HepG2 (cell line): Measurements from ENCODE around the gene GUCY1A2. TPM values are rescaled to one million over a fixed set of nuclear protein-coding genes. Genes with fewer than 3 reads are reported as not detected.

Experiments
- ATAC-seq: fragments of 200-7000 bp; cut with Tn5 transposase; 3 replicates; pipeline ENCODE4 v1.9.1; 2020; ENCODE audit warnings: mild to moderate bottlenecking, moderate library complexity
- BruUV-seq: library from RNA; stranded (reverse); fragments of 400-500 nt; replicated peaks from 2 replicates; lab custom pipeline; 2021; lab: Mats Ljungman, UMichigan
- CTCF ChIA-PET: fragments of 300-600 bp; formaldehyde crosslinking; extraction: SDS; loops from one replicate; lab custom pipeline; 2021; ENCODE audit warnings: low total read pairs, inconsistent platforms, low intra/inter-chr PET ratio; lab: Yijun Ruan, JAX
- POLR2A ChIA-PET: fragments of 350-600 bp; sonication (Branson Sonifier 250); formaldehyde crosslinking; loops from one replicate; lab custom pipeline; 2020; ENCODE audit warnings: antibody characterized with exemption, inconsistent platforms; lab: Yijun Ruan, JAX
- DNase-seq: peaks from one replicate; pipeline ENCODE4 v3.0.0-alpha.2; 2015; ENCODE audit warnings: low spot score
- FAIRE-seq: peaks from 3 replicates; lab custom pipeline; 2011; peaks lifted over from hg19 to GRCh38; lab: Jason Lieb, UNC
- H2AFZ ChIP-seq: one replicate; pipeline ENCODE4 v1.6.1; 2011; ENCODE audit warnings: low read length, inconsistent platforms
- H3K27ac ChIP-seq: fragments of 300-600 bp; 3 replicates; pipeline ENCODE4 v1.8.0; 2011; ENCODE audit warnings: mixed run types, mild to moderate bottlenecking, mixed read lengths, low read length, inconsistent platforms; ENCODE audit not compliant: insufficient read depth; ENCODE audit errors: extremely low read length
- H3K27me3 ChIP-seq, 2 experiments: fragments of 200-600 bp in 1 of 2; 2 replicates in 1 of 2; 3 replicates in 1 of 2; pipeline versions ENCODE4 v1.6.0 to v1.8.0; 2011; ENCODE audit warnings: low read length in 2 of 2, mild to moderate bottlenecking in 2 of 2, moderate library complexity in 2 of 2, inconsistent platforms in 1 of 2; ENCODE audit not compliant: insufficient read depth in 2 of 2, control insufficient read depth in 1 of 2
- H3K36me3 ChIP-seq, 2 experiments: fragments of 200-600 bp in 1 of 2; replicated peaks in 1 of 2; 2 replicates in 1 of 2; 3 replicates in 1 of 2; pipeline versions ENCODE4 v1.5.1 to v1.8.0; 2011; ENCODE audit warnings: low read length in 2 of 2, inconsistent platforms in 1 of 2; ENCODE audit not compliant: insufficient read depth in 2 of 2, control insufficient read depth in 1 of 2
- H3K4me1 ChIP-seq: 2 replicates; pipeline ENCODE4 v1.5.1; 2012; ENCODE audit warnings: low read length, inconsistent platforms; ENCODE audit not compliant: insufficient read depth
- H3K4me2 ChIP-seq: 2 replicates; pipeline ENCODE4 v1.6.0; 2011; ENCODE audit warnings: low read depth, low read length, inconsistent platforms
- H3K4me3 ChIP-seq, 3 experiments: fragments of 200-600 bp in 1 of 3; sonication (generic), shearing (Covaris generic) in 1 of 3; replicated peaks in 1 of 3; 2 replicates each; pipeline ENCODE4 v1.5.1; 2011 to 2016; ENCODE audit warnings: low read length in 3 of 3, inconsistent platforms in 2 of 3, low read depth in 2 of 3, mild to moderate bottlenecking in 2 of 3, control low read depth in 1 of 3, mixed read lengths in 1 of 3; ENCODE audit not compliant: insufficient read depth in 1 of 3
- H3K79me2 ChIP-seq: one replicate; pipeline ENCODE4 v1.6.1; 2011; ENCODE audit warnings: low read length, inconsistent platforms; ENCODE audit not compliant: insufficient read depth
- H3K9ac ChIP-seq: 2 replicates; pipeline ENCODE4 v1.6.0; 2011; ENCODE audit warnings: mild to moderate bottlenecking, low read depth, low read length, inconsistent platforms; ENCODE audit not compliant: insufficient read depth
- H3K9me3 ChIP-seq: 2 replicates; pipeline ENCODE4 v1.5.1; 2012; ENCODE audit warnings: mild to moderate bottlenecking, low read length
- H4K20me1 ChIP-seq: 2 replicates; pipeline ENCODE4 v1.6.0; 2011; ENCODE audit warnings: inconsistent platforms, mild to moderate bottlenecking, low read length, moderate library complexity; ENCODE audit not compliant: insufficient read depth
- ATRX ChIP-seq: sonication (generic); formaldehyde crosslinking; IDR thresholded peaks from 2 replicates; pipeline ENCODE4 v1.4.0; 2020; ENCODE audit warnings: missing genetic modification reagents, borderline replicate concordance
- EP300 ChIP-seq, 3 experiments: sonication (generic) in 1 of 3; formaldehyde crosslinking in 1 of 3; IDR thresholded peaks; 2 replicates each; pipeline versions ENCODE4 v1.5.1 to v1.6.1; 2011 to 2020; ENCODE audit warnings: low read depth in 2 of 3, low read length in 2 of 3, borderline replicate concordance in 1 of 3, improper control_type of control experiment in 1 of 3, mild to moderate bottlenecking in 1 of 3, missing genetic modification reagents in 1 of 3, moderate library complexity in 1 of 3
- LCORL ChIP-seq, 2 experiments: fragments of 450-650 bp in 1 of 2; sonication (generic) in 1 of 2; formaldehyde crosslinking in 1 of 2; IDR thresholded peaks; 2 replicates each; pipeline versions ENCODE4 v1.5.0 to v1.6.1; 2017 to 2020; ENCODE audit warnings: antibody characterized with exemption in 1 of 2, missing genetic modification reagents in 1 of 2
- SKI ChIP-seq: fragments of 450-650 bp; IDR thresholded peaks from one replicate; pipeline ENCODE4 v1.6.1; 2018; ENCODE audit warnings: mild to moderate bottlenecking; ENCODE audit not compliant: partially characterized antibody
- WGBS: methylation state at CpG from one replicate; pipeline ENCODE4 v1.1.6; 2017; ENCODE audit warnings: low lambda C conversion rate; 5-methylcytosine and 5-hydroxymethylcytosine counted together
- in situ Hi-C: cut with HindIII; loops from 2 replicates; pipeline ENCODE4 v1.10.0; 2017; ENCODE audit warnings: low pct_unique_long_range_greater_than_20kb; ENCODE audit not compliant: extremely low pct_ligation_motif_present
- intact Hi-C: fragments of 100-400 bp; cut with micrococcal nuclease; formaldehyde crosslinking; loops from one replicate; pipeline ENCODE4 v1.10.0; 2022; ENCODE audit not compliant: unreplicated experiment
- polyA plus RNA-seq, 8 experiments: library from polyadenylated mRNA; depleted of rRNA in 3 of 8; stranded (reverse) in 7 of 8; unstranded in 1 of 8; fragments of >200 nt; fragmentation: Illumina TruSeq in 4 of 8; extraction: Trizol in 4 of 8; gene quantifications; 2 replicates each; pipeline versions ENCODE4 v1.2.1 to v1.2.3, GENCODE V29; 2011 to 2016; ENCODE audit warnings: low read depth in 4 of 8, missing spikeins in 1 of 8, mixed read lengths in 1 of 8; ENCODE audit not compliant: insufficient read depth in 1 of 8
- total RNA-seq, 5 experiments: library from RNA; depleted of rRNA; stranded (reverse); fragments of >200 nt; fragmentation: Illumina TruSeq; extraction: Trizol; gene quantifications; 2 replicates each; pipeline ENCODE4 v1.2.3, GENCODE V29; 2016; ENCODE audit warnings: low read depth in 1 of 5
- TF ChIP-seq, protein P1 (sequence below): IDR thresholded peaks from 2 replicates; pipeline ENCODE4 v1.6.1; 2018; ENCODE audit warnings: missing genetic modification reagents, mild to moderate bottlenecking, missing compliant biosample characterization

The GUCY1A2 gene
- total and polyA plus RNA-seq, 2 of the 13 experiments (the other 11 are each of a cell fraction or from before 2014, with no cell fraction given) = 0.01 to 0.07 TPM

DNA sequence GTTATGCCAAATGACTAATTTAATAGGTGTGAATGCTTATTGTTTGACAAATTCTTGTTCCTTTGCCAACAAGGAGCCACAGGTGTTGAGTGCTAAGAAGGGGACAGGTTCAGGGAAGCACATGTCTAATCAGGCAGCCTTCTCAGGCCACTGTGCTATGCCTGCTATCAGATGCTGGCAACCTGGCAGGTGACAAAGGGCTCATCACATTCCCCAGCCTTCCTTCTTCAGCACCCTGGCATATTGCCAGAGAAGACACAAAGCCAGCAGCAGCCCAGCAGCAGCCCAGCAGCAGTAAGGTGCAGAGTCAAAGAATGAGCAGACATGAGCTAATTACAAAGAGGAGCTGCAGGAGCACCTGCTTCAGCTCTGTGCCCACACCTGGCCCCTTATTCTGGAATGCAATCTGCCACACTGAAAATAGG, 68.2 kb downstream of the GUCY1A2 start:
- H3K4me1 ChIP-seq = no peaks in the 10 kb centered on the region
- no TSS peak for BruUV-seq
- in situ Hi-C loops (no loop called here), intact Hi-C loops (no loop called here)
- no peak overlapping the region for H3K4me2 ChIP-seq
- no peaks in the 10 kb centered on the region for H3K36me3 ChIP-seq
- no peaks in the 10 kb centered on the region for H3K79me2 ChIP-seq
- H3K9me3 ChIP-seq = no peaks in the 10 kb centered on the region
- H4K20me1 ChIP-seq = no peaks in the 10 kb centered on the region
- no peak overlapping the region for H3K27ac ChIP-seq
- CTCF ChIA-PET = no interaction called here
- DNase-seq = no peak
- TF ChIP-seq SKI = no peak
- TF ChIP-seq, protein P1, sequence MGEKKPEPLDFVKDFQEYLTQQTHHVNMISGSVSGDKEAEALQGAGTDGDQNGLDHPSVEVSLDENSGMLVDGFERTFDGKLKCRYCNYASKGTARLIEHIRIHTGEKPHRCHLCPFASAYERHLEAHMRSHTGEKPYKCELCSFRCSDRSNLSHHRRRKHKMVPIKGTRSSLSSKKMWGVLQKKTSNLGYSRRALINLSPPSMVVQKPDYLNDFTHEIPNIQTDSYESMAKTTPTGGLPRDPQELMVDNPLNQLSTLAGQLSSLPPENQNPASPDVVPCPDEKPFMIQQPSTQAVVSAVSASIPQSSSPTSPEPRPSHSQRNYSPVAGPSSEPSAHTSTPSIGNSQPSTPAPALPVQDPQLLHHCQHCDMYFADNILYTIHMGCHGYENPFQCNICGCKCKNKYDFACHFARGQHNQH (CRISPR knock-in tag) = no peak
- TF ChIP-seq LCORL (IDR thresholded peaks at IDR 0.05) = peak; percentile 51; the same call in 1 of the 2 replicates
- no peak for TF ChIP-seq LCORL (CRISPR knock-in tag; IDR thresholded peaks at IDR 0.05)
- no peak for TF ChIP-seq ATRX (CRISPR knock-in tag)
- no peak for ATAC-seq
- no peaks in the 10 kb centered on the region for H3K27me3 ChIP-seq
- H3K9ac ChIP-seq = no peak overlapping the region
- H2AFZ ChIP-seq = no peak overlapping the region
- H3K4me3 ChIP-seq = no peak overlapping the region
- FAIRE-seq = no peak
- POLR2A ChIA-PET = no interaction called here

GRCh38 chr11:106943089-106943488, 75.2 kb downstream of the GUCY1A2 start:
- no peak for ATAC-seq
- in situ Hi-C loops = no loop called here
- intact Hi-C loops = no loop called here

More at GRCh38 chr11:106943089-106943488, 75.2 kb downstream of the GUCY1A2 start:
- WGBS = 92% methylated on average over 3 of the region's 3 CpGs
- Histone ChIP-seq H3K4me1 (no peaks in the 10 kb centered on the region), H3K27ac (no peak overlapping the region), H3K4me2 (no peak overlapping the region), H3K27me3 (no peaks in the 10 kb centered on the region), H3K9me3 (no peaks in the 10 kb centered on the region), H2AFZ (no peak overlapping the region), H3K9ac (no peak overlapping the region), H3K79me2 (no peaks in the 10 kb centered on the region), H4K20me1 (no peaks in the 10 kb centered on the region), H3K4me3 (no peak overlapping the region), H3K36me3 (no peaks in the 10 kb centered on the region)
- CTCF ChIA-PET = no interaction called here
- BruUV-seq = no TSS peak
- no peak for FAIRE-seq
- POLR2A ChIA-PET = no interaction called here
- TF ChIP-seq EP300 (IDR thresholded peaks at IDR 0.05; ENCODE audit: low read depth in 2 of 2, low read length in 2 of 2) = no peak
- no peak for TF ChIP-seq EP300 (CRISPR knock-in tag; IDR thresholded peaks at IDR 0.05; ENCODE audit: borderline replicate concordance)
- no peak for DNase-seq
